SW480 (cell line): ENCODE data around the gene PSMB2.
"Not testable (repeated sequence)": the region's sequence is repeated elsewhere in the genome, so short reads cannot be mapped to it uniquely, and the experiment has no call there.

ENCODE experiments used
- DNase-seq: peaks from one replicate; pipeline ENCODE4 v3.0.0-alpha.2; 2016; ENCODE audit warnings: low spot score

The PSMB2 gene

DNA sequence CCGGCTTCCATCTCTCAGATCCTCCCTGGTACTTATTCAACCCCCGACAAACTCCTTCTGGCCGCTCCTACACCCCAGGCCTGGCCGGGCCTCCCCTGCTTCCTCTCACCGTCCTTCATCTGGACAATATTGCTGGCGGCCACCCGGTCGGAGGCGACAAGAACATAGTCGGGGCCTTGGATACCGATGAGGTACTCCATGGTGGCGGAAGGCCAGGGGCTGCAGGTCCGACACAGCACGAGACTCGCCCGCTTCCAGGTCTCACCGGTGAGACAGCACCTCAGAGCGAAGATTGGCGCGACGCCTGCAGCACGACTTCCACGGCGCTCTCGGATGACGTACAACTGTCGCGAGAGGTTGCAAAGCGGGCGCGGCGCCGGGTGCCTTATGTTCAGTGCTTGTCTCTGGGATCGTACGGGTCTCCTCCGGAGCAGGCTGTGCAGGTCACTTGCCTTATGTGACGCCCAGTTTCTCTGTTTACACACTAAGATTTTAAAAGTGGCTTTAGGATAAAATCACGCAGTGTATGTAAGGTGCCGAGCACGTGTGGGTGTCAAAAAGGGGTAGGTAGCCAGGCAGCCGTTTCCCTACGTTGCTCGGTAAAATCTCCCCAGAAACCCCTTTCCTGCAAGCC lies at the start of gene PSMB2:
TSS of gene PSMB2 (minus strand) at position 294 of the 634 bp plus-strand sequence. CDS start at position 200, 94 bp downstream.
- DNase-seq: peak; percentile 95

DNA sequence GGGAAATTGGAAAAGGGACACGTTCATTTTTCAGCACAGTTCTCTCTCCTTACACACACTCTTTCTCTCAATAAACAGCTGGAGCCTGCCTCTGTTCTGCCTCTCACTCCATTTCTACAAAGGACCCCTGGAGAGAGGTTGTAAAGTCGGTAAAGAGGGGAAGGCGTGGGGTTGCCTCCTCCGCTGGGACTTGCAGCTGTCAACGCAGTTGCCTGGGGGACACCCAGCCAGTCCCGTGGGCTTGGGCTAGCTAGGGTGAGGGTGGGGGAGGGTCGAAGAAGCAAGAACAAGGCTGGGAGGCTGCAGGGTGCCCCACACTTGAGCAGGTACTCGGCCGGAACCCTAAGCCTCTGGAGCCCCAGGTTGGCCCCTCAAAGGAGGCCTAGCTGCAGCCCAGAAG lies 49.8 kb upstream of the PSMB2 start:
- no peak for DNase-seq

DNA sequence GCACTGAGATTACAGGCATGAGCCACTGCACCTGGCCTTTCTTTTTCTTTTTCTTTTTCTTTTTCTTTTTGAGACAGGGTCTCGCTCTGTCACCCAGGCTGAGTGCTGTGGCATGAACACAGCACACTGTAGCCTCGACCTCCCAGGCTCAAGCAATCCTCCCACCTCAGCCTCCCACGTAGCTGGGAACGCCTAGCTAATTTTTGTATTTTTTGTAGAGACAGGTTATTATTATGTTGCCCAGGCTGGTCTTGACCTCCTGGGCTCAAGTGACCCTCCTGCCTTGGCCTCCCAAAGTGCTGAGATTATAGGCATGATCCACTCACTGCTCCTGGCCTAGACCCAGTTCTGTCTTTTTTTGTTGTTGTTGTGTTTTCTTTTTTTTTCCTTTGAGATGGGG lies 48.8 kb upstream of the PSMB2 start:
- DNase-seq: not testable (repeated sequence)

DNA sequence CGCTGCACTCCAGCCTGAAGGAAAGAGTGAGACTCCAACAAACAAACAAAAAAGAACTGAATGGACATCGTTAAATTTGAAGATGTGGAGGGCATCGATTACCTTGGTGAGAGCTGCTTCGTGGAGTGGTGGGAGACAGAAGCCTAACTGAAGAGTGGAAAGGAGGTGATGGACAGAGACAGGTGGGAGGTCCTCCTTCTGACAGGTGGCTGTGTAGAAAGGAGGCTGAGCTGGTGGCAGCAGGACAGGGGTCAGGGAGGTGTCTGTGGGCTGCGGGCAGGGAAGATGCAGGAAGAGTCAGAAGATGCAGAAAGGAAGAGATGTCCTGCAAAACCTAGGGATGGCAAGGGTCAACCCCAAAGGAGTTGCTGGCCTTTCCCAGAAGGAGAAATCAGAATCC lies 46.8 kb upstream of the PSMB2 start:
- DNase-seq: no peak

DNA sequence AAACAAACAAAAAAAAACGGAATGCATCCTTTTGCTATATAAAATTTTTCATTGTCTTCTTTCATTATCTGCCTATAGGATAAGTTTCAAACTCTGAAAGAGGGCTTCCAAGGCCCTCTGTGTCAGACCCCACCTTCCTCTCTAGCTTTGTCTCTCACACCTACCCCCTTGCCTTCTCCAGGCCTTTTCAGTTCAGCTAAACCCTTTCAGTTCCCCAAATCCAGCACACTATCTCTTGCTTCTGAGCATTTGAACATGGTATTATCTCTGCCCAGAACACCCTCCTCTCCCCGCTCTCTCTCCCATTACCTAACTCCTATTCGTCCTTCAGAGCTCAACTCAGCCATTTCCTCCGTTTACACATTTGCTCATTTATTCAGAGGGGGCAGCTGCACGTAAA lies 41.7 kb upstream of the PSMB2 start:
- no peak for DNase-seq

DNA sequence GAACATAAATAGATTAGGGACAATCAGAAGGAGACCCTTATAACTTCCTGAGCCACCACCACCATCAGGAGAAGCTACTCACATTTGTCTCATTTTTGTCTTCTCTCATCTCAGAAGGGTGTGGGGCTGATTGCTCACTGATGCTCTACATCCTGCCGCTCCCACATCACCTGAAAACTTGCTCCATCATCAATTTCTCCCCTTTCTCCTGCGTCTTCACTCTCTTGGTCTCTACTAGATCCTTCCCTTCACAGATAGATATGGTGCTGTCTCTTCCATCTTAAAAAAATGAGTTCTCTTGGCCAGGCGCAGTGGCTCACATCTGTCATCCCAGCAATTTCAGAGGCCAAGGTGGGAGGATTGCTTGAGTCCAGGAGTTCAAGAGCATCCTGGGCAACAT lies 38.9 kb upstream of the PSMB2 start:
- DNase-seq: no peak

DNA sequence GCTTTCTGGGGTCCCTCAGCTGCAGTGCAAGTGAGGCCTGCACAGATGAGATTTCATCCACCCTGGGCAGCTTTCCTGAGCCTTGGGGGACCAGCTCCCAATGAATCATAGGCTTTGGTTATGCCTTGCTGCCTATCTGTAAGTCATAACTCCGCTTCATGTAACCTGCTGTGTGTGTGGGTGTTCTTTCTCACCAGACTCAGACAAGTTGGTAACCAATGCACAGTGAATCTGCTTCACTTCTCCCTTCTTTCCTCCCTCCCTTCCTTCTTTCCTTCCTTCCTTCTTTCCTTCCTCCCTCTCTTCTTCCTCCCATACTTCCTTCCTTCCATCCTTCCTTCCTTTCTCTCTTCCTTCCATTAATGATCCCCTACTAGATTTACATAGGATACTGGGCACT lies 34.4 kb upstream of the PSMB2 start:
- DNase-seq: no peak

DNA sequence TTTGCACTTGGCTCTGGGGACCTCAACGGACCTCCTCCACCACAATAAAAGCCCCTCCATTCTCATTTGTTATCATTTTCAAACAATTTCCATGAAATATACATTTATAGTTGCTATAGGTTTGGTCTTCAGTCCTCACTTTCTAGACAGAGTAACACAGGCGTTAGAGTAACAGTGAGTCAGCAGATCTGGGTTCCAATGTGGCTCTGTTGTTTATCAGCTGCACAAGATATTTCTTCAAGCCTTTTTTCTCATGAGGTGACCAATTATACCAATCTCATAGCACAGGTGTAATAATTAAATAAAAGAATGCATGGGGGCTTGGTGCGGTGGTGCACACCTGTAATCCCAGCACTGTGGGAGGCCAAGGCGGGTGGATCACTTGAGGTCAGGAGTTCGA lies 32.8 kb upstream of the PSMB2 start:
- DNase-seq: no peak

DNA sequence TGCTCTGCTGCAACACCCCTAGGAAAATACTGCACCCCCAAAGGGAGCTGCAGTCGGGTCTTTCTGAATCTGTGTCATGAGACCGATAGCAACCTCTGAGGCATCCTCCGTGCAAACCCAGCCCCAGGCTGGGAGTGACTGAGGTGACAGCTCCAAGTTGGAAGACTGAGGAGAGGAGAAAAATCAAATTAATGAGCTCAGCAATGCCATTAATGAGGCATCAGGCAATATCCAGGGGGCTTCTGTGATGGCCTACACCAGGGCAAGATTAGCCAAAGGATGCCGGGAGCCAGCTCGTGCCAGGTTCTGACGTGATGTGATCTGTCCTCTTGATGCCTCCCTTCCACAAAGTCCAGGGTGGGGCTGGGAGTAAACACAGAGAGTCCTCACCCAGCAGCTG lies 30.8 kb upstream of the PSMB2 start:
- DNase-seq: no peak

DNA sequence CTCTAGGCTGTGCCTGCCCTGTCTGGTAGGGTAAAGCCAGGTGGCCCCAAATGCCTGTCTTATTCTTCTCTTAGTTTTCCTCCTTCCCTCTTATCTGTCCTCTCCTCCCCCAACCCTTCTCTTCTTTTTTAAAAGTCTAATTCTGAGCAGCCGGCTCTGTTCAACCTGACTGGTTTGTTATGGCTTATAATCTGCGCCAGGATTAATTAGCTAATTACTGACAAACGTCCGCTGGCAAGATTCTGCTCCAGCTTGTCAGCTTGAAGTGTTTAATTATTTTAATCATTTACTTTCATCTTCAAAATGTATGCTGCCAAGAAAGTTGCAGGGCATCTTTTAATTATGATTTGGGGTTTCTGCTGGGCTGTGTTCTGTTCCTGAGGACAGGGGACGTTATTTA lies 27.2 kb upstream of the PSMB2 start:
- DNase-seq: no peak

DNA sequence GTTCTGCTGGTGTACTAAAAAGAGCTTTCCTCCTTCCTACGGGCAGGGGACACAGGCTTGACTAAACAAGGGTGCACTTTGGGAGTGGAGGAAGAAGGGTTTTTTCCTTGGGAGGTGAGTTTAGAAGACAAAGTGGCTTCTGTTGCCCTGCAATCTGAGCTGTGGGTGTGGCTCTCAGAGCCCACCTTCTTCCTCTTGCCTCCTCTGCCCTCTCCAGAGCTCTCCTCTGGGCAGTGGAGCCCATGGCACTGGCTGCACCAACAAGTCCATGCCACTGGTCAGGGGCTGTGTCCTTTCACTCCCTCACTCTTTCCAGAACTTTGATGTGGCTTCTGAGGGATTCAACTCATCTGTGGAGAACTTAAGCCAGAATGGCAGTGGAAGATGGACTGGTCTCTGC lies 25.6 kb upstream of the PSMB2 start:
- peak; percentile 50 for DNase-seq

DNA sequence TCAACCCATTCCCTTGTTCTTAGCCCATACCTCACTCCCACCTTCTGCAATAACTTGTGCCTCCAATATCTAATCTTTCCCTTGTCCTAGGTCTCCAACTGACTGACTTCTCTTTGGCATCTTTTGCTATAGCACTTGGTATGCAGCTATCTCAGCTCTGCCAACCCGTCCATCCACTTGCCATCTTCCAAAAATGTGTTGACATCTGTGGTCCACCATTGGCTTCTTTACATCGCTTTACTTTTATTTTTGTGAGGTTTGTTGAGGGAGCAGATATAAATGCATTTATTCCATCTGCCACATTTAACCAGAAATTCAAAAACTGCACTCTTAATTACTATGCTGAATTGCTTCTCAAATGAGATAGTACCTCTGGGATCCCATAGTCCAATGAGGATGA lies 24.9 kb upstream of the PSMB2 start:
- no peak for DNase-seq

DNA sequence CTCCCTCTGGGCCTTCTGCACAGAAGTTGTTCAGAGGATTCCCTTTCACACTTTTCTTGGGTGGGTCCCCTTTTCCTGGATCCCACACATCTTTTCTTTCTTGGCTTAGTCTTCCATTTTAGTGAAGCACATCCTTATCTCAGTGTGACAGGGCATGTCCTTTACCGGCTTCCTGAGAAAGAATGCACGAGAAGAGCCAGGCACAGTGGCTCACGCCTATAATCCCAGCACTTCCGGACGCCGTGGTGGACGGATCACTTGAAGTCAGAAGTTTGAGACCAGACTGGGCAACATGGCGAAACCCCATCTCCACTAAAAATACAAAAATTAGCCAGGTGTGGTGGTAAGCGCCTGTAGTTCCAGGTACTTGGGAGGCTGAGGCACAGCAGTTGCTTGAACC lies 22.1 kb upstream of the PSMB2 start:
- no peak for DNase-seq

DNA sequence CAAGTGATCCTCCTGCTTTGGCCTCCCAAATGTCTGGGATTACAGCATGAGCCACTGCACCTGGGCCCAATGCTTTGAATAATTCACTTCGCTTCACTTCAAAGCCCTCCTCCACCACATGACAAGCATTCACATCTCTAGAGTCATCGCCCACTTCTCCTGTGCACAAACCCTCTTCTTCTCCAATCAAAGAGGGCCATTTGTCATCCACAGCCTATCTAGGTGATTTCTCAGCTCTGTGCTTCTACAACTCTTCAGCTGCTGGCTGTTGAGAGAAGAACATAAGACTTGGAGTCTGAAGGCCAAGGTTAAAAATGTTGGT lies 20.1 kb upstream of the PSMB2 start:
- no peak for DNase-seq

DNA sequence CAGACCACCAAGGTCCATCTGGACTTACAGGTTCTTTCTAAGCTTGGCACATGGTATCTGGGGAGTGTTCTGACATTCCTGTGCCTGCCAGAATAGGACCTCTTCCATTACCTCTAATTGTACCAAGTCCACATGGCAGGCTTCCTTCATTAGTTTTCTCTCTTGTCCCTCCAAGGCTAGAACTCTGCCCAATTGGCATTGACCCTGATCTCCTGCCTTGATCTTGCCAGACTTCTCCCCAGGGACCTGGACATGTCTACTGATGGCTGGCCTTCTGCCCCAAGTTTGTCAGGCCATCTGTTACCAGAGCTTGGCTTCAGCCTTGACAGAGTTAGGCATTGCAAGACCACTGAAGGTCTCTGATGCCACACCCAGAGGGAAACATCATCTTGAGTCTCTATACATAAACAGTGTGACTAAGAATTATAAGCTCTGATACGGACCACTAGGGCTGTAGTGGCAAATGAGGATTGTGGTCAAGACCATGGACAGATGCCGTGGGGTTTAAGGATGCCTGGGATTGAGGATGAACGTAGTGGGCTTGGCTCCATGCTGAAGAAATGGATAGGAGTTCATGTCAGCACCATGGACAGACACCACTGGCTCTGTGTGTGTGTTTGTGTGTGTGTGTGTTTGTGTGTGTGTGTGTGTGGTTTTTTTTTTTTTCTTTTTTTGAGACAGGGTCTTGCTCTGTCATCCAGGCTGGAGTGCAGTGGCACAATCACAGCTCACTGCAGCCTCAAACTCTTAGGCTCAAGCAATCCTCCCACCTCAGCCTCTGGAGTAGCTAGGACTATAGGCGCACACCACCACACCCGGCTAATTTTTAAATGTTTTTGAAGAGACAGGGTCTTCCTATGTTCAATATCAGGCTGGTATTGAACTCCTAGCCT lies 19.5 kb upstream of the PSMB2 start:
- peak; percentile 14 for DNase-seq

DNA sequence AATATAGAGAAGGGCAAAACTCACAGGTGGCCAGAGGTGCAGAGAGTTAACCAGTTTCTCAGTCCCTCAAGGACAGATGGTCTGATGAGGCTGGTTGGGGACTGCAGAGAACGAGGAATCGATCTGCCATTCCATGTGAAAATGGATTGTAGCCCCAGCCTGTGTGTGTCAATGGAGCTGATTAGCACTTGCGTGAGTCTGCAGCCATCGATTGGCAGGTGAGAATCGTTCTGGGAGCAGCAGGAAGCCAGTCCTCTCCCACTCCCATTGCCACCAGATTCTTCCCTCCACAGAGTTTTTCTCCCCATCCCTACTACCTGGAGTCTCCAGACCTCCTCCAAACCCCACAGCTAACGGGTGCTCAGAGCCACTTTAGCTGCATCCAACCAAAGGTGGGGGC lies 18.3 kb upstream of the PSMB2 start:
- no peak for DNase-seq

DNA sequence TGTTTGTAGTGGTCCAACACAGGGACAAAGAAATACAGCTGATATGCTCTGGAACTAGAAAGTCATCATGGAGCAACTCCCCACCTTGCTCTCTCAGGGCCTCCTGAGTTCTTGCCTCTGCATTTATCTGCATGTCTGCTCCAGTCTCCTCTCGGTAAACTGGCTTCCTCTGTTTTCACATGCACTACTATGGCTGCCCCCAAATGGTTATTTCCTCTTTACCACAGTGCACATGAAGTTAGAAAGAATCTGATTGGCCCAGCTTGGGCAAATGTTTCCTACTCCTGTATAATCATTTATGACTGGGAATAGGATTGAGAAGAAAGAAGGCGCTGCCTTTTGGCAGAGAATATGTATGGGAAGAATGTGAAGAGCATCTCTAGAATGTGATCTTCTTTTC lies 16.5 kb upstream of the PSMB2 start:
- DNase-seq: no peak

DNA sequence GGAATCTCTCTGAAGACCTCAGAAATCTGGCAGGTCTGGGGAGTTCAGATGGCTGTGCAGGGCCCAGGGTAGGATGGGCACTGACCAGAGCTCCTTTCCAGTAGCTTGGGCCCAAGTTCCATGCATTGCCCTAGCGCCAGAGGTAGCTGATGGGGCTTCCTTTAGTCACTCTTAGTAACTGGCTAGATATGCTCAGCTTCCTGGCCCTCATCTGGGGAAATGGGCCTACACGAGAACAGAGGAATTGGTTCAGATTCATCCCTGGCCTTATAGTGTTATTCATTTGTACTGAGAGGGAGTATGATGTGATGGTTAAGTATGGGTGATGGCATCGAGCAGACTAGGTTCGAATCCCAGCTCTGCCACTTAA lies 15.5 kb upstream of the PSMB2 start:
- no peak for DNase-seq

DNA sequence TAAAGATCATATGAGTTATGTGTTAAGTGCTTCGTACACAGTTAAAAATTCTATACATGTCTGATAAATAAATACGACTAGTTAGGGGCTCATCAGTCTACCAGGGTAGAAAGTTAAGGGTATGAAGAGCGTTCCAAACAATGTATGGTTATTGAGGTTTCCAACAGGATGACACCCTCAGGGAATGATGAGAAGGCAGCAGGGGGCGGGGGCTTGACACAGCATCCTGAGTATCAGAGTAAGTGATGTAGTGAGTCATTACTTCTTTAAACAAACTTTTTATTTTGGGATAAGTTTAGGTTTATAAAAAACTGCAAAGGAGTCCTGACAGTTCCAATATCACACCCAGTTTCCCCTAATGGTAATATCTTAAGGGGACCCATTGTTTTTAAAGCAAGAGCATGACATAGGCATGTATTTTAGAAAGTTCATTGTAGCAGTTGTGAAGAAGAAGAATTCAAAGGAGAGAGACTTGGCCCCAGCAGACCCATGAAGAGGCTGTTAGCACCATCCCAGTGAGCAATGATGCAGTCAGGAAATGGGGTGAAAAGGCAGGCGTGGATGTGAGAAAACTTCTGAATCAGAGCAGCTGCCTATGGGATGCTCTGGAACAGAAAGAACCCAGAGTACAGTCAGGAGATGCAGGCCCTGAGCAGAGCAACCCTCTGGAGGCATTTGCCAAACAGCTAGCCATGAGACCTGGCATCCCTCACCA lies 15.0 kb upstream of the PSMB2 start:
- DNase-seq: no peak

DNA sequence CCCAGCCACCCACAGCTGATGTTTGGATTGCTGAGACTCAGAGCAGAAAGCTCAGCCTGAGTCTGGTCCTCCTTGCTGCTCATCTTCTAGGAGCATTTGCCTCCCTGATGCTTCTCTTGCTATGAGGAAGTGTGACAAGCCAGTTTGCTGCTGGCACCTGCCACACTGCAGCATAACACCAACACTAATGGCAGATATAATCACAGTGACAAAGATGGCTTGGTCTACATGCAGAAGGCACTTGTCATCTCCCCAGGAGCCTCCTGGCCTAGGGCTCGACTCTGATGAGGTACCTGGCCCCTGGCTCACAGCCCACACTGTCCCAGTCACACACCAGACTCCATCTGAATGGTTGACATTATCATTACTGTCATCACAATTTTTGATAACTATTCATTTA lies 13.9 kb upstream of the PSMB2 start:
- DNase-seq: no peak

DNA sequence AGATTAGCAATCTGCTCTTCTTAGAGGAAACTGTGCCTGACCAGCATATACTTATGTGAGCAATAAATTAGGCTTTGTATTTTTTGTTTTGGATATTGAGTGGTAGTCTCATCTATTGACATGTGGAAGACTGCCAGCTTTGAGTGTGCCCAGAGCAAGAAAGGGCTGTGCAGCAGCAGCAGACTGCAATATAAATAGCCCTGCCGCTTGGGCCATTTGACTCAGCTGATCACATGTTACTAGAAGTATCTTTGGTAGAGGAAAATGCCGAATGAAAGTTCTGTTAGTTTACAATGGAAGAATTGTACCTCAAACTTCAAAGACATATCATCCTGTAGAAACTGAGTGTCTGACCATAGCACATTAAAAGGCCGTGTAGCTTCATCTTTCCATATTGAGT lies 9.1 kb upstream of the PSMB2 start:
- DNase-seq: no peak

DNA sequence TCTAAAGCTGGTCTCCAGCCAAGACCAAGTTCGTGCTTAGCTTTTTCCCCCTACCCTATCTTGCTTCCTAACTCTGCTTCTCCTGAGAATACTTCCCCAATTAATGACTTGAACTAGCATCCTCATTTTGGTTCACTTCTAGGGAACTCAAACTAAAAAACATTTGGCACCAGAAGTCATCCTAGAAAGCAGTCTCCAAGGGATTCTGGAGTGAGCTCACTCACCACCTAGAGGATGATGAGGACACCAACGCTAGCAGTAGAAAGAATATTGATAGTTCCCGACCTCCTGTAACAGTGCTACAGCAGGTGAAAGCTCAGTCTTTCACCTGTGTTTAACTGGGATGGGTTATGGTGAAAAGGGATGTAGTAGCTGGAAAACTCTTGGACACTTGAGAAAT lies 4.7 kb upstream of the PSMB2 start:
- no peak for DNase-seq

DNA sequence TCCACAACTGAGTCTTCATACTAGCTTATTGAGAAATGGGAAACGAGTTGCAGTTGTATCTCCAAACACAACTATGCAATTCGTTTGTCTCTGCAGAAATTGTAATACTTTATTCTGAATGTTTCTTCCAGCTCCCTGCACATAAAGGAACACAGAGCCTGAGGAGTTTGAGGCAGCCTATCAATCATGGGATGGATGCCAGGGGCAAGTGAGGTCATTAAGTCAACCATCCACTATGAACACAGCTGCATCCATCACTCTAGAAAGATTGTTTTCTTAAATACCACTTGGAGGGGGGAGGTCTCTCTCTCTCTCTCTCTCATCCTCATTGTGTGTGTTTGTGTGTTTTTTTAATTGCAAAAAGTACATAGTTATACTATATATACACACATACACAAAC lies 2.9 kb upstream of the PSMB2 start:
- no peak for DNase-seq
